AG04450 (cell line): Measurements from ENCODE around the gene XYLB. TPM values are rescaled to one million over a fixed set of nuclear protein-coding genes. Genes with fewer than 3 reads are reported as not detected.
"Not testable (repeated sequence)": the region's sequence is repeated elsewhere in the genome, so short reads cannot be mapped to it uniquely, and the experiment has no call there.

Source experiments
- CTCF ChIA-PET: fragments of 300-600, 350-600 bp; formaldehyde crosslinking; extraction: SDS; loops from one replicate; lab custom pipeline; 2022; ENCODE audit warnings: antibody characterized with exemption, inconsistent platforms; lab: Charles Lee
- POLR2A ChIA-PET: fragments of 350-600 bp; formaldehyde crosslinking; extraction: SDS; loops from one replicate; lab custom pipeline; 2021; ENCODE audit warnings: antibody characterized with exemption, inconsistent platforms; lab: Yijun Ruan, JAX
- DNase-seq: peaks from one replicate; pipeline ENCODE4 v3.0.0-alpha.2; 2011; ENCODE audit warnings: low read depth, low spot score
- H3K27ac ChIP-seq: one replicate; pipeline ENCODE4 v1.5.1; 2012; ENCODE audit warnings: low read depth, low read length, control low read depth
- H3K27me3 ChIP-seq: one replicate; pipeline ENCODE4 v1.6.0; 2012; ENCODE audit warnings: low read length; ENCODE audit not compliant: control insufficient read depth, insufficient read depth
- H3K4me3 ChIP-seq: 2 replicates; pipeline ENCODE4 v1.5.1; 2011; ENCODE audit warnings: mild to moderate bottlenecking, low read depth, low read length, control low read depth
- H3K9me3 ChIP-seq: 2 replicates; pipeline ENCODE4 v1.5.1; 2012; ENCODE audit warnings: low read length; ENCODE audit not compliant: control insufficient read depth, insufficient read depth
- polyA plus RNA-seq: library from polyadenylated mRNA; depleted of rRNA; stranded (reverse); fragments of >200 nt; gene quantifications from 2 replicates; pipeline ENCODE4 v1.2.3, GENCODE V29; 2011
- TF ChIP-seq, protein P1 (sequence below): IDR thresholded peaks from 2 replicates; pipeline ENCODE4 v1.5.1; 2011; ENCODE audit warnings: low read depth, low read length, control low read depth, inconsistent platforms

Gene XYLB
- polyA plus RNA-seq, 1 experiment, result 4.0 TPM

DNA sequence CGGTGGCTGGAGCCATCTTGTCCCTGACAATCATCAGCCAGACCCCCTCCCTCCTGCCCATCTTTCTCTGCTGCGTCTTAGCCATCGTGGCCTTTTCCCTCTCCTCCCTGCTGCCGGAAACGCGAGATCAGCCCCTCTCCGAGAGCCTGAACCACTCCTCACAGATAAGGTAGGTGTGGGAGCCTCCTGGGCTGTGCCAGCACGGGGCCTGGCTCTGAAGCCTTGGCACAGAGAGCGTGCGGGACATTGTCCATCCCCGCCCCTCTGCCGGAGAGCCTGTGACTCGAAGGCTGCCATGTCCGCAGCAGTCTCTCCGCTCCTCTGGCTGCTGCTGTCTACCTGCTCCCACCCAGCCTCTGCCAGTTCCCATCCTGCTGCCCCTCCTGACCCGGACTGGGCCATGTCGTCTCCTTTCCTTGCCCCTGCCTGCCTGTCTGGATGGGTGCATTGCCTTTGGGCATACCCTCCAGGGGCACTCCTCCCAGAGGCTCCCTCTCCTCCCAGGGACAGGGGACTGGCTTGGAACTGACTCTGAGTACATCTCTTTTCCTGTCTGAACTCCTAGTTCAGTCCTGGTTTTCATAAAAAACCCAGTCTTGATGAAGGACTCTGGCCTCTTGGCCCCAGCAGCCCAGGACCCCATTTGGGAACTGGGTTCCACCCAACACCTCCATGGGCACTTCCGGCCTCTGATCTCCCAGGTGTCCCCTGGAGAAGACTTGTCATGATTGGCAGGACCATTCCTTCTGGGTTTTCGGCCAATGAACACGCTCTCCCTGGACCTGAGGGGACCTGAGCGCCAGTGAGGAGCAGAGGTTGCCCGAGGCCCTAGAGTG, 30.0 kb upstream of the XYLB start:
- no peak overlapping the region for H3K27ac ChIP-seq
- peaks cover 9% of the 10 kb centered on the region for H3K27me3 ChIP-seq
- CTCF ChIA-PET, result no interaction called here

DNA sequence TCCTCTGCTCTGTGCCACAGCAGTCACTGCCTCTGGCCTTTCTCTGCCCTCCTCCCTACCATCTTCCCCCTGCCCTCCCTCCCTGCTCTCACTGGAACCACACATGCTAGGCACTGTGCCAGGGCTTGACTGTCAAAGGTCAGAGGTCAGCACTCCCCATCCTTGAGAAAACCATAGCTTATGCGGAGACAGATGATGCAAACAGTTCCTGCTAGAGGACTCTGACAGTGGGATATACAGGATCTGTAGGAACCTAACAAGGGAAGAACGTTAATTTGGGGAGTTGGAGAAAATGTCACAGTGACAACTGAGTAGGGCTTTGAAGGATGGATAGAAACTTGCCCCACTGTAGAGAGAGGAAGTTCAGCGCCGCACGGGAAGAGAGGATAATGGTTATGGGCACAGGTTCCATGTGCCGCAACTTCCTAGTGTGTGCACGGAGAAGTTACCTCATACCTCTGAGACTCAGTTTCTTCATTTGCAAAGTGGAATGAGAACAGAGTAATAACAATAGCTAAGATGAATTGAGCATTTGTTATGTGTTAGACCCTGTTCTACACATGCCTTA, 29.3 kb upstream of the XYLB start:
- no peak for DNase-seq
- Histone ChIP-seq H3K9me3 (no peaks in the 10 kb centered on the region), H3K27ac (no peak overlapping the region), H3K4me3 (no peak overlapping the region), H3K27me3 (peaks cover 9% of the 10 kb centered on the region)
- TF ChIP-seq, protein P1, sequence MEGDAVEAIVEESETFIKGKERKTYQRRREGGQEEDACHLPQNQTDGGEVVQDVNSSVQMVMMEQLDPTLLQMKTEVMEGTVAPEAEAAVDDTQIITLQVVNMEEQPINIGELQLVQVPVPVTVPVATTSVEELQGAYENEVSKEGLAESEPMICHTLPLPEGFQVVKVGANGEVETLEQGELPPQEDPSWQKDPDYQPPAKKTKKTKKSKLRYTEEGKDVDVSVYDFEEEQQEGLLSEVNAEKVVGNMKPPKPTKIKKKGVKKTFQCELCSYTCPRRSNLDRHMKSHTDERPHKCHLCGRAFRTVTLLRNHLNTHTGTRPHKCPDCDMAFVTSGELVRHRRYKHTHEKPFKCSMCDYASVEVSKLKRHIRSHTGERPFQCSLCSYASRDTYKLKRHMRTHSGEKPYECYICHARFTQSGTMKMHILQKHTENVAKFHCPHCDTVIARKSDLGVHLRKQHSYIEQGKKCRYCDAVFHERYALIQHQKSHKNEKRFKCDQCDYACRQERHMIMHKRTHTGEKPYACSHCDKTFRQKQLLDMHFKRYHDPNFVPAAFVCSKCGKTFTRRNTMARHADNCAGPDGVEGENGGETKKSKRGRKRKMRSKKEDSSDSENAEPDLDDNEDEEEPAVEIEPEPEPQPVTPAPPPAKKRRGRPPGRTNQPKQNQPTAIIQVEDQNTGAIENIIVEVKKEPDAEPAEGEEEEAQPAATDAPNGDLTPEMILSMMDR, result no peak
- POLR2A ChIA-PET, result no interaction called here
- CTCF ChIA-PET, result no interaction called here

More for the DNA sequence above, 30.0 kb upstream of the XYLB start:
- POLR2A ChIA-PET, result no interaction called here
- TF ChIP-seq, protein P1, result no peak
- no peak for DNase-seq
- Histone ChIP-seq H3K9me3 (no peaks in the 10 kb centered on the region), H3K4me3 (no peak overlapping the region)

DNA sequence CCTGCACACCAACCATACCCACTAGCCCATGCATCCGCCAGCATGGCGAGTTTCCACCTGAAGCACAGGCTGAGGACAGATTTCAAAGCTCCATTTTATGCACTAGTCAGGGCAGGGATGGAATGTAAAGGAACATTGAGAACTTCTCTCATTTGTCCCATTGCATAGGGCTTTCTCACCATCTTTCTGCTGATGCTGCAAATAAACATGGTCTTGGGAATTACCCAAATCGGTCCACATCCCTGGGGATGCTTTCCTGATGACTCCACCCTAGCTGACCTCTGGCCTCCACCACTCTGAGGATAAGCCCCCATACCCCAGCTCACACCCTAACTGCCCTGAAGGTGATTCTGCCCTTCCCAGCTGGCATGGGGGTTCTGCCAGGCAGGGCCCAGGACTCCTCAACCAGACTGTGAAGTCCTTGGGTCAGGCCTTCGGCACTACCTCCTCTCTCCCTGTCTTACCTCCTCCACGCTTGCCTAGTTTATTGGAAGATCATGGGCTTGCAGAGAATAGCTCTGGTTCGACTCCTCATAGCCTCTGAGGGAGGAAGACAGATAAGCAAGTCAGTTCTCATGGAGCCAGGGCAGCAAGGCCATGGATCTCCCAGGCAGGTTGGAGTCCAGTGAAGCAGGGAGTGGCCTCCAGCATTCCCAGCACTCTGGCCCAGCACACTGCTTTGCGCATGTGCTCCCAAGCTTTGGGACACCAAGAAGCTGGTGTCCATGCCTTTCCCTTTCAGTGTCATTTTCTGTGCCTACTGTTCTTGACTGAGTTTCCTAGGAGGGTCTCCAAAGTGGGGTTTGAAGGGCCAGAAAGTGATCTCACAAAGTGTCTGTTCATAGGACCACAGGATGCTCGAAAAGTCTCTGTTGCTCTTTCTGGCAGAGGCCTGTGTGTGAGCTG, 27.6 kb upstream of the XYLB start:
- CTCF ChIA-PET, result interaction anchor here (0.8 kb wide), 1 partner anchor 28 kb away, joined by 3 read pairs; the partner anchor contains the start of gene XYLB
- Histone ChIP-seq H3K9me3 (no peaks in the 10 kb centered on the region), H3K27ac (no peak overlapping the region), H3K27me3 (peaks cover 11% of the 10 kb centered on the region), H3K4me3 (no peak overlapping the region)
- POLR2A ChIA-PET, result no interaction called here
- no peak for DNase-seq
- TF ChIP-seq, protein P1, result no peak

DNA sequence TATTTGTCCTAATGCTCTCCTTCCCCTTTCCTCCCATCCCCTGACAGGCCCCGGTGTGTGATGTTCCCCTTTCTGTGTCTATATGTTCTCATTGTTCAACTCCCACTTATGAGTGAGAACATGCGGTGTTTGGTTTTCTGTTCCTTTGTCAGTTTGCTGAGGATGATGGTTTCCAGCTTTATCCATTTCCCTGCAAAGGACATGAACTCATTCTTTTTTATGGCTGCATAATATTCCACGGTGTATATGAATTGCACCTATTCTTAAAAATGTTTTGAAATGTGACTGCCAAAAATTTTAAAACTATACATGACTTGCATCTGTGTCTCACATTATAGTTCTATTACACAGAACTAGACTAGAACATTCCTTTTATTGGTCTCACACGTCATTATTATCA, 25.9 kb upstream of the XYLB start:
- H3K9me3 ChIP-seq, DNase-seq, H3K27me3 ChIP-seq, CTCF ChIA-PET, H3K4me3 ChIP-seq, H3K27ac ChIP-seq, POLR2A ChIA-PET: not testable (repeated sequence)

DNA sequence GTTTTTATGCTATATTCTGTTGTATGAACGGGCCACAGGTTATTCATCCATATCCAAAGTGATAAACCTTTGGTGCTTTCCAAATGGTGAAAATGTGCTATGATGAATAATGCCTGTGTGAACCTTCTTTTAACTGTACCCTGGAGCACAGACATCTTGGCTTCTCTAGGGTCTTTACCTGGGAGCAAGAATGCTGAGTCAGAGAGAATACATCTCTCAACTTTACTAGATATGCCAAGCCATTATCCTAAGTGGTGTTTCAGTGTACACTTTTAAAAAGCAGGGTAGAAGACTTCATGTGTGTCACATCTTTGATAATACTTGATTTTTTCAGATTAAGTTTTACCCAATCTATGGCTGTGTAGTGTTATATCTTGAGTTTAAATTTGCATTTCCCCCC, 23.5 kb upstream of the XYLB start:
- POLR2A ChIA-PET, result no interaction called here
- H3K27me3 ChIP-seq, result peaks cover 3% of the 10 kb centered on the region
- peaks cover 10% of the 10 kb centered on the region for H3K9me3 ChIP-seq
- no peak overlapping the region for H3K27ac ChIP-seq
- no peak for DNase-seq
- CTCF ChIA-PET, result no interaction called here
- H3K4me3 ChIP-seq, result no peak overlapping the region
- TF ChIP-seq, protein P1, result no peak
